Activated gamma-delta T cell (primary cell): Measurements from ENCODE around the gene TRIO.

Experiments used
- DNase-seq: peaks from one replicate; lab custom pipeline; 2025; lab: John Stamatoyannopoulos, UW

TRIO gene

DNA sequence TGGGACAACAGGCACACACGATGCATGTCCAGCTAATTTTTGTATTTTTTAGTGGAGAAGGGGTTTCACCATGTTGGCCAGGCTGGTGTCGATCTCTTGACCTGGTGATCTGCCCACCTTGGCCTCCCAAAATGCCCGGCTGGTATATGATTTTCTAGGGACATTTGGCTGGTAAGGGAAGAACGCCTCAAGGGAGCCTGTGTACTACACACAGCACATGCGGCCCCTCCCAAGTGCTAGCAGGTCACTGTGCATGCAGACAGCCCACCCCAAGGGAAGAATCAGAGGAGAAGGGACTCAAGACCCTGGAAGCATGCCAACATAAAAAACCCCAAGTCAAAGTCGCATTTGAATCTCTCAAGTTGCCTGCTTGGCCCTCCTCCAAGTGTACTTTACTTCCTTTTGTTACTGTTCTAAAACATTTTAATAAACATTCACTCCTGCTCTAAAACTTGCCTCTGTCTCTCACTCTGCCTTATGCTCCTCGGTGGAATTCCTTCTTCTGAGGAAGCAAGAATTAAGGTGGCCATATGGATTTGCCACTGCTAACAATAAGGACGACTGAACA, 414.1 kb downstream of the TRIO start:
- no peak for DNase-seq

- DNase-seq, result no peak
Observed at GRCh38 chr5:14557791-14558415, 414.8 kb downstream of the TRIO start.
